BE2C (cell line): ENCODE data around the gene CPLANE1.
A peak's percentile ranks its signal among the peaks of the same experiment; 100 is the strongest.

Experiments used
- DNase-seq: peaks from one replicate; pipeline ENCODE4 v3.0.0-alpha.2; 2020
- H3K27me3 ChIP-seq: fragments of 250-450 bp; sonication (Bioruptor Pico); 2 replicates; pipeline ENCODE4 v1.5.1; 2020; ENCODE audit warnings: mild to moderate bottlenecking
- H3K36me3 ChIP-seq: fragments of 250-450 bp; sonication (Bioruptor Pico); 2 replicates; pipeline ENCODE4 v1.5.1; 2020; ENCODE audit warnings: mild to moderate bottlenecking
- H3K4me1 ChIP-seq: fragments of 250-450 bp; sonication (Bioruptor Pico); 2 replicates; pipeline ENCODE4 v1.5.1; 2020
- H3K4me3 ChIP-seq: 2 replicates; pipeline ENCODE4 v1.5.1; 2011; ENCODE audit warnings: low read depth, low read length
- H3K9me3 ChIP-seq: fragments of 250-450 bp; sonication (Bioruptor Pico); 2 replicates; pipeline ENCODE4 v1.5.1; 2020
- CTCF ChIP-seq: IDR thresholded peaks from 2 replicates; pipeline ENCODE4 v1.5.1; 2012; ENCODE audit warnings: mild to moderate bottlenecking, low read depth, low read length

Gene CPLANE1

GRCh38 chr5:37212096-37212495 lies 37.1 kb downstream of the CPLANE1 start:
- Histone ChIP-seq H3K9me3 (no peaks in the 10 kb centered on the region), H3K36me3 (no peaks in the 10 kb centered on the region), H3K4me3 (no peak overlapping the region), H3K27me3 (no peaks in the 10 kb centered on the region), H3K4me1 (no peaks in the 10 kb centered on the region)
- TF ChIP-seq CTCF, result peak; percentile 27; the same call in 1 of the 2 replicates
- DNase-seq, result no peak

GRCh38 chr5:37211661-37212060 lies 37.5 kb downstream of the CPLANE1 start:
- Histone ChIP-seq H3K27me3 (no peaks in the 10 kb centered on the region), H3K9me3 (no peaks in the 10 kb centered on the region), H3K4me3 (no peak overlapping the region), H3K36me3 (peaks cover 1% of the 10 kb centered on the region; the same call in 1 of the 2 replicates), H3K4me1 (no peaks in the 10 kb centered on the region)
- TF ChIP-seq CTCF, result no peak
- no peak for DNase-seq

- no peaks in the 10 kb centered on the region for H3K9me3 ChIP-seq
- peaks cover 3% of the 10 kb centered on the region; the same call in 1 of the 2 replicates for H3K36me3 ChIP-seq
- peak; percentile 60 for DNase-seq
- TF ChIP-seq CTCF, result no peak
- peak overlapping the region; percentile 61 for H3K4me3 ChIP-seq
- H3K27me3 ChIP-seq, result no peaks in the 10 kb centered on the region
- peaks cover 5% of the 10 kb centered on the region; the same call in 1 of the 2 replicates for H3K4me1 ChIP-seq
Measured at GRCh38 chr5:37208883-37209797, 40.0 kb downstream of the CPLANE1 start.

GRCh38 chr5:37207802-37208201 lies 41.4 kb downstream of the CPLANE1 start:
- Histone ChIP-seq H3K4me3 (no peak overlapping the region), H3K36me3 (peaks cover 3% of the 10 kb centered on the region; the same call in 1 of the 2 replicates), H3K9me3 (no peaks in the 10 kb centered on the region), H3K4me1 (peaks cover 5% of the 10 kb centered on the region; the same call in 1 of the 2 replicates), H3K27me3 (no peaks in the 10 kb centered on the region)
- DNase-seq, result no peak
- no peak for TF ChIP-seq CTCF

- peaks cover 3% of the 10 kb centered on the region; the same call in 1 of the 2 replicates for H3K36me3 ChIP-seq
- H3K27me3 ChIP-seq, result no peaks in the 10 kb centered on the region
- H3K9me3 ChIP-seq, result no peaks in the 10 kb centered on the region
- TF ChIP-seq CTCF, result no peak
- no peak overlapping the region for H3K4me3 ChIP-seq
- no peak for DNase-seq
- H3K4me1 ChIP-seq, result peaks cover 5% of the 10 kb centered on the region; the same call in 1 of the 2 replicates
Measured at GRCh38 chr5:37206736-37207135, 42.4 kb downstream of the CPLANE1 start.

- H3K9me3 ChIP-seq, result no peaks in the 10 kb centered on the region
- no peak for DNase-seq
- no peaks in the 10 kb centered on the region for H3K4me1 ChIP-seq
- H3K4me3 ChIP-seq, result no peak overlapping the region
- no peaks in the 10 kb centered on the region for H3K27me3 ChIP-seq
- H3K36me3 ChIP-seq, result no peaks in the 10 kb centered on the region; the same call in 1 of the 2 replicates
- no peak for TF ChIP-seq CTCF
Measured at GRCh38 chr5:37198842-37199241, 50.3 kb downstream of the CPLANE1 start.
